ENCODE results near the gene FBXO44.
A peak's percentile ranks its signal among the peaks of the same experiment; 100 is the strongest.

FBXO44 gene

GRCh38 chr1:11691928-11692711 lies 37.4 kb downstream of the FBXO44 start:
- DNase-seq = no peak

- DNase-seq = peak; percentile 72
Measured at GRCh38 chr1:11693024-11693590, 38.4 kb downstream of the FBXO44 start.

DNA sequence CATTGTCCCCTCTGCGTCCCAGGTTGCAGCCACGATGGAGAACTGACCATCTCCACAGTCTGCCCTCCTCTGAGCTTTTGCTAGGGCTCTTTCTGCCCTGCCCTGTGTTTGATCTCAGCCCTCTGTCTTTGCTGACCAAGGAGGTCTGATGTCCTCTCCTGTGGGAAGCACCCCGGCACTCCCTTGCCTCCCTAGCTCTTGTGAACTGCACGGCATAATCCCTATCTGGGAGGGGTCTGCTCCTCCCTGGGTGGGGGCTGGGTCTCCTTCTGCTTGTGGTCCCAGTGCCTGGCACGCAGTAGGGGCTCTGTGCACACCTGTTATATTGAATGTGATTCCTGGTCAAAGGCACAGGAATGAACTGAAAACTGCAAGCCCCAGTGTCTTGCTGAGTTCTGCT lies 39.2 kb downstream of the FBXO44 start:
- no peak for DNase-seq

- no peak for DNase-seq
Measured at GRCh38 chr1:11695861-11696260, 41.2 kb downstream of the FBXO44 start.

DNA sequence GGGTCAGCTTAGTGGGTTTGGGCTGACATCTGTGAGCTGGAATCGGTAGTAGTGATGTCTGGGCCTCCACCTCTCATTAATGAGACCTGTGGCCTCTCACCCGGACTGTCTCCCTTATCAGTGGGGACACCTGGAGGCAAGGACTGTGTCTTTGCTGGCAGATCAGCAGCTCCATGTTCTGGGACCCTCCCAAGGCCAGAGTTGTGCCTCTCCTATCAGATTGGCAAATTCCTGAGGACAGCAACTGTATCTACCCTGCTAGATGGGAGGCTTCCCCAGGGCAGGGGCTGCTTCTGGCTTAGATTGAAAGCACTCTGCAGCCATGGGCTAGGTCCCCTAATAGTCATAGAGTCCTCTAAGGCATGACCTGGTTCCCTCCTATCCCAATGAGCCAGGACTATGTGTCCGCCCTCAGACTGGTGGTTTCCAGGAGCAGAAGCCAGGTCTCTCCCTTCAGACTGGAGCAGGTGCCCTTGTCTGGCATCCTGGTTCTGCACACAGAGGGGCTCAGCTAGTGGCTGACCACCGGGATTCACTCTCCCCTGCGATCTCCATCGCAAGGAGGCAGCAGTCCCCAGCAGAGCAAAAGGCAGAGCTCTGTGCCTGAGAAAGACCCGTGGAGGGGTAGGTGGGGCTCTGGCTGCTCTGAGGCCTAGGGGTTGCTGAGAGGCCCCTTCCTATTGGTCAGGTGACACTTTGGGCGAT lies 42.7 kb downstream of the FBXO44 start:
- no peak for DNase-seq

DNA sequence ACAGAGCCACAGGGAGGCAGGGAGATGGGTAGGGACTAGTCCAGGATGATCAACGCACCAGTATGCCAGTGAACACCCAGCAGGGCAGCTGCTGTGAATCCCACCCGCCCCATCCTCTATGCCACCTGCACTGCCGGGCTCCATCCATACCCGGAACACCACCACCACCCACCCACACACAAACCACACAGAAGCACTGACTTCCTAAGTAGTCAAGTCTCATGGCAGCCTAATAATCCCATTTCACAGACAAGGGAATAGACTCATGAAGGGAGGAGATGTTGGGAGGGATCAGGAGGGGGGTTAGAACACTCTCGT lies 43.2 kb downstream of the FBXO44 start:
- no peak for DNase-seq

GRCh38 chr1:11700601-11701467 lies 46.2 kb downstream of the FBXO44 start:
- no peak for DNase-seq

DNA sequence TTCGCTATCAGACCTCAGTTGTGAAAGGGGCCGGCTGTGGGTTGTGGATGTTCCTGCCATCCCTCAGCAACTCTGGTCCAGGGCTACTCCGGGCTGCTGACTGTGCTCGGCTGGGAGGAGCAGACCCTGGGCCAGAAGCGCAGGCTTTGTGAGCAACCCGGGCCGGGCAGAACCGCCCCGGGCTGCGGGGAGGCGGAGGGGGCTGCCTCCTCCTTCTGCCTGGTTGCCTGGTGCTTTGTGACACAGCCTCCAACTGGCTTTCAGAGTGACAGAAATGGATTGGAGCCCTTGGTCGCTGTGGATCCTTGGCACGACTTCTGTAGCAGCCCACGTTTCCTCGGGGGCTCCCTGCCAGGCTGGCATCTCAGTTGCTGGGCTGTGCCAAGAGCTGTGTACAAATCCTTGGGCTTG lies 46.9 kb downstream of the FBXO44 start:
- no peak for DNase-seq

- no peak for DNase-seq
Measured at GRCh38 chr1:11701981-11702803, 47.5 kb downstream of the FBXO44 start.

- no peak for DNase-seq
Measured at GRCh38 chr1:11703357-11704193, 48.9 kb downstream of the FBXO44 start.

- no peak for DNase-seq
Measured at GRCh38 chr1:11704194-11704529, 49.5 kb downstream of the FBXO44 start.

DNA sequence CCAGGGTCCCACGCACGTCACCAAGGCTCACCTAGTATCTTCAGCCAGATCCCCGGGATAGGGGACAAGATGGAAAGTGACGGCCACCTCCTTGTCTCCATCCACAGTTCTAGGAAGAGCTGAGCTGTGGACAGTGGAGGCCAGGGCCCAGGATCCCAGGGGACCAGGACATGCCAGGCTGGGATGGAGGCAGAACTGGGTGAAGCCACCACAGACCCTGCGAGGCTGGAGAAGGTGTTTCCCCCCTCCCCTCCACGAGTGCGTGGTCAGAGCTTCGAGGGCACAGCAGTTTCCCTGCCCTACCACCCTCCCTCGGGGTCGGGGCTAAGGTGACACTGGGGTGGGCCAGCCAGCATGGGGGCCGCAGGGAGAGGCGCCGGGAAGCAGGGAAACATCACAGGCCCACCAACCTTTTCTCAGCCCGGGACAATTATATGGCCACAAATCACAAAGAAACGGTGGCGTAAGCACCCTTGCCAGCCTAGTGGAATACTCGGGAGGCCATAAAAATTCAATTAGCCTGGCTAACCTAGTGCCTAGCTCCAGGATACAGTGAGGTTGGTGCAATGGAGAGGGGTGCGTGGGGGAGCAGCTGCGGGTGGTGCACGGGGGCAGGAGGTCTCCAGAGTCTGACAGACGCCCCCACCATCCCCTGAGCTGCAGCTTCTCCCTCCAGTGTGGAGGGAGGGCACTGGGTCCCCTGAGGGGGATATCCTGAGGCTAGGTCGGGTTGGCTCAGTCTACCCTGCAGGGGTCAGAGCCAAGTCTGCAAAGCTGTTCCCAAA lies 50.2 kb downstream of the FBXO44 start:
- DNase-seq = no peak

- DNase-seq = no peak
Measured at GRCh38 chr1:11705596-11705995, 50.9 kb downstream of the FBXO44 start.

DNA sequence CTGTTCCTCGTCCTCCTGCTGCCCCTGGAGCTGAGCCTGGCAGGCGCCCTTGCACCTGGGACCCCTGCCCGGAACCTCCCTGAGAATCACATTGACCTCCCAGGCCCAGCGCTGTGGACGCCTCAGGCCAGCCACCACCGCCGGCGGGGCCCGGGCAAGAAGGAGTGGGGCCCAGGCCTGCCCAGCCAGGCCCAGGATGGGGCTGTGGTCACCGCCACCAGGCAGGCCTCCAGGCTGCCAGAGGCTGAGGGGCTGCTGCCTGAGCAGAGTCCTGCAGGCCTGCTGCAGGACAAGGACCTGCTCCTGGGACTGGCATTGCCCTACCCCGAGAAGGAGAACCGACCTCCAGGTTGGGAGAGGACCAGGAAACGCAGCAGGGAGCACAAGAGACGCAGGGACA lies 51.6 kb downstream of the FBXO44 start:
- DNase-seq = no peak

DNA sequence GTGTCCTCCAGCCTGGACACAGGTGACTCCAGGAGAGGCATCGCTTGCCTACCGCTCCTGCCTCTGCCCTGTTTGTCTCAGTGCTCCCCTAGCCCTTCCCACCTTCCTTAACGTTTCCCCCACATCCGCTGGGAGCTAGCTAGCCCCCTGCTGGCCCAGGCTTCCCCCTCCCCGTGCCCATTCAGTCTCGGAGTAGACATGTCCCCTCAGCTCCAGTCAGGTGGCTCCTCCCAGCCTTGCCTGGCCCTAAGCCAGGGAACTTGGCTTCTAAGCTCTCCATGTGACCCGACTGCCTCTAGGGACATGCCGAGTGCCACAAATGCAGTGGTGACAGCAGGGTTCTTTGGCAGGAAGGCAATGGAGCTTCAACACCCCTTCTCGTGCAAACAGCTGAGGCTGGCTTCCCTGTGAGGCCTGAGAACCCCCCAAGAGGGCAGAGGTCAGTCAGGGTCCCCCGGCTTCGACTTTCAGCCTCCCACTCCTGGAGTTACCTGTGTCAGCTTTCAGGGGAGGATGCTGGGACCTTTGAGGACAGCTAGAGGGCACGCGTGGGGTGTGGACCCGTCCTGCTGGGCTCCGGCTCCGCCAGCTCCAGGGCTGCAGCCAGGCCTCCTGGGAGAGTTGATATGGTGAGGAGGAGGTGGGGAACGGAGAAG lies 53.1 kb downstream of the FBXO44 start:
- no peak for DNase-seq

GRCh38 chr1:11708554-11709350 lies 54.1 kb downstream of the FBXO44 start:
- no peak for DNase-seq

GRCh38 chr1:11711490-11711889 lies 56.8 kb downstream of the FBXO44 start:
- DNase-seq = no peak

- DNase-seq = no peak
Measured at GRCh38 chr1:11712285-11712684, 57.6 kb downstream of the FBXO44 start.
